Neutrophil (primary cell): ENCODE results near the gene USP32.
"Not testable (repeated sequence)": the region's sequence is repeated elsewhere in the genome, so short reads cannot be mapped to it uniquely, and the experiment has no call there.

Experiments used
- H3K27ac ChIP-seq: fragments of 200-600 bp; sonication (generic); 2 replicates; pipeline ENCODE4 v1.5.1; 2016; ENCODE audit warnings: mild to moderate bottlenecking, moderate library complexity
- H3K27me3 ChIP-seq: fragments of 200-600 bp; sonication (generic); 2 replicates; pipeline ENCODE4 v1.6.0; 2016; ENCODE audit warnings: mild to moderate bottlenecking
- H3K36me3 ChIP-seq: fragments of 200-600 bp; sonication (generic); 2 replicates; pipeline ENCODE4 v1.5.1; 2017
- H3K4me1 ChIP-seq, 2 experiments: fragments of 200-600 bp in 1 of 2; sonication (generic) in 1 of 2; 1 replicate in 1 of 2; 2 replicates in 1 of 2; pipeline versions ENCODE4 v1.5.1 to v1.6.1; 2013 to 2016; ENCODE audit warnings: low read depth in 1 of 2, low read length in 1 of 2, mild to moderate bottlenecking in 1 of 2, moderate library complexity in 1 of 2; ENCODE audit not compliant: control insufficient read depth in 1 of 2, insufficient read depth in 1 of 2
- H3K4me3 ChIP-seq, 2 experiments: fragments of 200-600 bp in 1 of 2; sonication (generic) in 1 of 2; 1 replicate in 1 of 2; 2 replicates in 1 of 2; pipeline ENCODE4 v1.5.1; 2013 to 2016; ENCODE audit warnings: low read depth in 1 of 2, low read length in 1 of 2, mild to moderate bottlenecking in 1 of 2, moderate library complexity in 1 of 2
- H3K9me3 ChIP-seq: fragments of 200-600 bp; sonication (generic); 2 replicates; pipeline ENCODE4 v1.5.1; 2016
- TF ChIP-seq, protein P1 (sequence below): fragments of 200-600 bp; sonication (generic); IDR thresholded peaks from 2 replicates; pipeline ENCODE4 v1.5.1; 2016; ENCODE audit warnings: antibody characterized with exemption

Gene USP32

DNA sequence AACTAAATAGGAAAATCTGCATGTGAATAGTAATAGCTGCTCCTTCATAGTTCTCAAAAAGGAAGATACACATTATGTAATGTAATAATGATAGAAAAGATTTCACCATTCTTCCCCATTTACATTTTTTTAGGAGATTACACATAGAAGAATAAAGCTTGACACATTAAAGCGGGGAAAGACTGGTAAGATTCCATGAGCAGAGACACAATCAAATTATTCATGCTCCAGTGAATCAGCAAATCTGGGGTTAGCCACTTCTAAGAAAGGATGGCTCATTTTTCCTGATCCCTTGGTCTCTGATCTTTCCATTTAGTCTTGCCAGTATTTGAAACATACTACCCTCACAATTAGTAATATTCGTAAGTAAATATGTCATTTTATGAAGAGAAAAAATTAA lies 160.2 kb downstream of the USP32 start:
- H3K27me3 ChIP-seq: no peaks in the 10 kb centered on the region
- no peak overlapping the region for H3K4me3 ChIP-seq
- H3K27ac ChIP-seq: no peak overlapping the region
- H3K9me3 ChIP-seq: no peaks in the 10 kb centered on the region
- TF ChIP-seq, protein P1, sequence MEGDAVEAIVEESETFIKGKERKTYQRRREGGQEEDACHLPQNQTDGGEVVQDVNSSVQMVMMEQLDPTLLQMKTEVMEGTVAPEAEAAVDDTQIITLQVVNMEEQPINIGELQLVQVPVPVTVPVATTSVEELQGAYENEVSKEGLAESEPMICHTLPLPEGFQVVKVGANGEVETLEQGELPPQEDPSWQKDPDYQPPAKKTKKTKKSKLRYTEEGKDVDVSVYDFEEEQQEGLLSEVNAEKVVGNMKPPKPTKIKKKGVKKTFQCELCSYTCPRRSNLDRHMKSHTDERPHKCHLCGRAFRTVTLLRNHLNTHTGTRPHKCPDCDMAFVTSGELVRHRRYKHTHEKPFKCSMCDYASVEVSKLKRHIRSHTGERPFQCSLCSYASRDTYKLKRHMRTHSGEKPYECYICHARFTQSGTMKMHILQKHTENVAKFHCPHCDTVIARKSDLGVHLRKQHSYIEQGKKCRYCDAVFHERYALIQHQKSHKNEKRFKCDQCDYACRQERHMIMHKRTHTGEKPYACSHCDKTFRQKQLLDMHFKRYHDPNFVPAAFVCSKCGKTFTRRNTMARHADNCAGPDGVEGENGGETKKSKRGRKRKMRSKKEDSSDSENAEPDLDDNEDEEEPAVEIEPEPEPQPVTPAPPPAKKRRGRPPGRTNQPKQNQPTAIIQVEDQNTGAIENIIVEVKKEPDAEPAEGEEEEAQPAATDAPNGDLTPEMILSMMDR: no peak
- H3K36me3 ChIP-seq: peaks cover 53% of the 10 kb centered on the region
- no peaks in the 10 kb centered on the region for H3K4me1 ChIP-seq

DNA sequence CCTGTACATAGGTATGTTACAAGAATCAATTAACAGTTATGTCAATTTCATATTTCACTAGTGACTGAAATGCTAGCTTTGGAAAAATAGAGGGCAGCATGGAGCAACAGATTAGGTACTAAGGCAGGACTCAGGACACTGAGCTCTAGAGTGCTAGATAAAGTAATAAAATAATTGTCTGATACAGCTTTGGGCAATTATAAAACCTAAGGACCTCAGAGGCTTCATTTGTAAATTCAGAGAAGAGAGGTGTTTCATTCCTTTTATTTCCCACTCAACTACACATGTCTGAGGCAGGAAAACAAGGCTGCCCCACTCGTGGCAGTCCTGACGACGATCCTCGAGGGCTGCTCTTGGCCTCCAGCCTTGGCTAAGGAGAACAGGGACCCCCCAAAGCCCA lies 160.7 kb downstream of the USP32 start:
- Histone ChIP-seq H3K4me3 (no peak overlapping the region), H3K27me3 (no peaks in the 10 kb centered on the region), H3K27ac (no peak overlapping the region), H3K9me3 (no peaks in the 10 kb centered on the region), H3K36me3 (peaks cover 55% of the 10 kb centered on the region), H3K4me1 (no peaks in the 10 kb centered on the region)
- TF ChIP-seq, protein P1: no peak

DNA sequence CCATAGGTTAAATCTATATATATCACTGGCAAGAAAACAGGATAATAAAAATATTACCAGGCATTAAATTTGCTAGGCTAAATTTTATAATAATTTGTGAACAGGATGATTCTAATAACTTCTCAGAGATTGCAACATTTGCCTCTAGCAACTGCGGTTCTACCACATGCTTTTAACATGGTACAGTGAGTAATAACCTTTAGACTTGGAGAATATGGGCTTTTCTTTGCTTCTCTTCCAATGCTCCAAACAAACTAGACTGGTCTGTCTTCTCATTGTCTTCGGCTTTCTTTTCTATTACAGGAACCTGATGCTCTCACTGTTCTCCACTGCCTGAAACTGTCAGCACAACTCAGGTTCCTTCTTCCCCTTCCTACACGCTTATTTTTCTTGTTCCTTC lies 161.6 kb downstream of the USP32 start:
- Histone ChIP-seq H3K4me3 (no peak overlapping the region), H3K27me3 (no peaks in the 10 kb centered on the region), H3K9me3 (no peaks in the 10 kb centered on the region), H3K36me3 (peaks cover 55% of the 10 kb centered on the region), H3K27ac (peak overlapping the region; percentile 13), H3K4me1 (no peaks in the 10 kb centered on the region)
- TF ChIP-seq, protein P1: no peak

DNA sequence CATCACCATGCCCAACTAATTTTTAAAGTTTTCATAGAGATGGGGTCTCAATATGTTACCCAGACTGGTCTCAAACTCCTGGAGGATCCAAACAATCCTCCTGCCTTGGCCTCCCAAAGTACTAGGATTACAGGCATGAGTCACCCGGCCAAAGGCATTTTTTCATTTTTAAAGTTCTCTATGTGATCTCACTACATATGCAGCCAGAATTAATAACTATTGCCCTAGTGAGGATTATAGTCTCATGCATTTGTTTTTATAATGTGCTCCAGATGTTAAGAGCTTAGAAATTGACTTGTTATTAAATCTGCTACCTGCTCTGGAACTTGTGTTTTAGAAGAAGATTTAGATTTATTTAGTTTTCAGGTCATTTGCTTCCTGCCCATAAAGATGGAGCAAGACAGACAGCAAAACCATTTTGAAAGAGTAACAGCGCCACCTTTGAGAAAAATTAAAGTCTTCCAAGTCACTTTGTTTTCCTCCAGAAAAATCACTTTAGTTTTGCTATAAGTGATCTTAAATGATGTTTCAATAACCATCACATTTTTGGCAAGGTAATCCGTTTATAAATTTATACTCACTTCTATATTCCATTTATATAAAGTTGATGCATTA lies 162.6 kb downstream of the USP32 start:
- Histone ChIP-seq H3K9me3 (no peaks in the 10 kb centered on the region), H3K27ac (no peak overlapping the region), H3K36me3 (peaks cover 55% of the 10 kb centered on the region), H3K4me3 (no peak overlapping the region), H3K4me1 (no peaks in the 10 kb centered on the region), H3K27me3 (no peaks in the 10 kb centered on the region)
- TF ChIP-seq, protein P1: no peak

DNA sequence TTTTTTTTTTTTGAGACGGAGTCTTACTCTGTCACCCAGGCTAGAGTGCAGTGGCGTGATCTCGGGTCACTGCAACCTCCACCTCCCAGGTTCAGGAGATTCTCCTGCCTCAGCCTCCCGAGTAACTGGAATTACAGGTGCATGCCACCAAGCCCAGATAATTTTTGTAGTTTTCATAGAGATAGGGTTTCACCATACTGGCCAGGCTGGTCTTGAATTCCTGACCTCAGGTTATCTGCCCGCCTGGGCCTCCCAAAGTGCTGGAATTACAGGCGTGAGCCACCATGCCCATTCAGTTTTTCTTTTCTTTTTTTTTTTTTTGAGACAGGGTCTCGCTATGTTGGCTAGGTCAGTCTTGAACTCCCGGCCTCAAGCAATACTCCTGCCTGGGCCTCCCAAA lies 164.7 kb downstream of the USP32 start:
- H3K4me1 ChIP-seq, H3K27me3 ChIP-seq, H3K27ac ChIP-seq, H3K4me3 ChIP-seq, H3K9me3 ChIP-seq: not testable (repeated sequence)
- H3K36me3 ChIP-seq: peaks cover 56% of the 10 kb centered on the region

DNA sequence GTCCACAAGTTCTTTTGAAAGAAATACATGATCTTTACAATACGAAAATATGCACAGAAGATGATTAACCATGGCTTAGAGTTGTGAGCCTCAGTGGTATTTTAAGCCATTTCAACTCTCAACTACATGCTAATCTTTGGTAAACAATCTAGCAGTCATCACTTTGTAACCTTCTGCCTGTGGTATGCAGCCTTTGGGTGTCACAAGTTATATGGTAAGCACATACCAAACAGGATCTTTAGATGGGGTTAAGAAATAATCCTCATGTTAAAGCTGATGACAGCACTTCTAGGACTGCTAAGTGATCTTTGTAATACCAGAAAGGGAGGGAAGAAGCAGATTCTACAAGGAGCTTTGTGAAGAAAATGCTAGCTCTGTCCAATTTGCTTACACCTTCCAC lies 167.9 kb downstream of the USP32 start:
- no peaks in the 10 kb centered on the region for H3K27me3 ChIP-seq
- H3K27ac ChIP-seq: no peak overlapping the region

More for the DNA sequence above, 167.9 kb downstream of the USP32 start:
- no peaks in the 10 kb centered on the region for H3K4me1 ChIP-seq
- peaks cover 66% of the 10 kb centered on the region for H3K36me3 ChIP-seq
- TF ChIP-seq, protein P1: no peak
- peaks cover 5% of the 10 kb centered on the region for H3K9me3 ChIP-seq
- no peak overlapping the region for H3K4me3 ChIP-seq
